HG02970 (cell line): ENCODE measurements around the gene HNRNPR.
"Not testable (repeated sequence)": the region's sequence is repeated elsewhere in the genome, so short reads cannot be mapped to it uniquely, and the experiment has no call there.

Source experiments
- ATAC-seq: cut with Tn5 transposase; IDR thresholded peaks from one replicate; pipeline ENCODE4 v1.9.1; 2021; ENCODE audit warnings: mild to moderate bottlenecking, moderate library complexity, moderate number of reproducible peaks; ENCODE audit not compliant: unreplicated experiment, low FRiP score

HNRNPR gene

DNA sequence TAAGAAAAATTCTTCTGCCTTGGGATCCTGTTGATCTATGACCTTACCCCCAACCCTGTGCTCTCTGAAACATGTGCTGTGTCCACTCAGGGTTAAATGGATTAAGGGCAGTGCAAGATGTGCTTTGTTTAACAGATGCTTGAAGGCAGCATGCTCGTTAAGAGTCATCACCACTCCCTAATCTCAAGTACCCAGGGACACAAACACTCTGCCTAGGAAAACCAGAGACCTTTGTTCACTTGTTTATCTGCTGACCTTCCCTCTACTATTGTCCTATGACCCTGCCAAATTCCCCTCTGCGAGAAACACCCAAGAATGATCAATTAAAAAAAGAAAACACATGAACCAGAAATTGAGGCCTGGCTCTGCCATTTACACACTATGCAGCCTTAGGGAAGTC is 86.0 kb downstream of the HNRNPR start:
- ATAC-seq = not testable (repeated sequence)

DNA sequence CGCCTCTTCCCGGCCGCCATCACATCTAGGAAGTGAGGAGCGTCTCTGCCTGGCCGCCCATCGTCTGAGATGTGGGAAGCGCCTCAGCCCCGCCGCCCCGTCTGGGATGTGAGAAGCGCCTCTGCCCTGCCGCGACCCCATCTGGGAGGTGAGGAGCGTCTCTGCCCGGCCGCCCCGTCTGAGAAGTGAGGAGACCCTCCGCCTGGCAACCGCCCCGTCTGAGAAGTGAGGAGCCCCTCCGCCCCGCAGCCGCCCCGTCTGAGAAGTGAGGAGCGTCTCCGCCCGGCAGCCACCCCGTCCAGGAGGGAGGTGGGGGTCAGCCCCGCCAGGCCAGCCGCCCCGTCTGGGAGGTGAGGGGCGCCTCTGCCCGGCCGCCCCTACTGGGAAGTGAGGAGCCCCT is 86.7 kb downstream of the HNRNPR start:
- not testable (repeated sequence) for ATAC-seq
